WTC11 (cell line): ENCODE data around the gene ITIH2. TPM values are rescaled to one million over a fixed set of nuclear protein-coding genes. Genes with fewer than 3 reads are reported as not detected.
A peak's percentile ranks its signal among the peaks of the same experiment; 100 is the strongest.

ENCODE experiments used
- ATAC-seq: fragments of 200-7000 bp; cut with Tn5 transposase; 2 replicates; pipeline ENCODE4 v1.10.0; 2021; ENCODE audit warnings: mild to moderate bottlenecking, moderate library complexity
- CTCF ChIA-PET: fragments of 300-600 bp; sonication (Branson Sonifier 250); formaldehyde crosslinking; loops from one replicate; lab custom pipeline; 2021; ENCODE audit warnings: antibody characterized with exemption; lab: Charles Lee
- POLR2A ChIA-PET: fragments of 350-600 bp; sonication (Branson Sonifier 250); formaldehyde crosslinking; loops from one replicate; lab custom pipeline; 2021; ENCODE audit warnings: antibody characterized with exemption; lab: Charles Lee
- DNase-seq: peaks from one replicate; pipeline ENCODE4 v3.0.0; 2021; ENCODE audit warnings: low spot score
- H3K27ac Mint-ChIP-seq: 2 replicates; pipeline ENCODE4 v1.8.0; 2021; ENCODE audit warnings: mixed read lengths
- H3K27me3 Mint-ChIP-seq: 2 replicates; pipeline ENCODE4 v1.8.0; 2021; ENCODE audit warnings: low read depth, mild to moderate bottlenecking, moderate library complexity, mixed read lengths
- H3K36me3 Mint-ChIP-seq: 2 replicates; pipeline ENCODE4 v1.8.0; 2021; ENCODE audit warnings: mixed read lengths
- H3K4me1 Mint-ChIP-seq: 2 replicates; pipeline ENCODE4 v1.8.0; 2022; ENCODE audit warnings: mixed read lengths
- H3K4me3 Mint-ChIP-seq: 2 replicates; pipeline ENCODE4 v1.8.0; 2021; ENCODE audit warnings: mild to moderate bottlenecking, moderate library complexity, mixed read lengths
- H3K9me3 Mint-ChIP-seq: 2 replicates; pipeline ENCODE4 v1.8.0; 2021; ENCODE audit warnings: mixed read lengths
- CREB1 ChIP-seq: sonication (generic); formaldehyde crosslinking; IDR thresholded peaks from 2 replicates; pipeline ENCODE4 v1.8.0; 2023; ENCODE audit warnings: mild to moderate bottlenecking, missing genetic modification reagents
- ELF4 ChIP-seq: sonication (generic); formaldehyde crosslinking; IDR thresholded peaks from 2 replicates; pipeline ENCODE4 v1.8.1; 2022; ENCODE audit warnings: low read depth, mild to moderate bottlenecking, moderate library complexity, missing genetic modification reagents
- ESRRA ChIP-seq: sonication (generic); formaldehyde crosslinking; IDR thresholded peaks from 2 replicates; pipeline ENCODE4 v1.8.1; 2022; ENCODE audit warnings: mild to moderate bottlenecking, missing genetic modification reagents, borderline replicate concordance
- ETV6 ChIP-seq: sonication (generic); formaldehyde crosslinking; IDR thresholded peaks from 2 replicates; pipeline ENCODE4 v1.8.1; 2022; ENCODE audit warnings: mild to moderate bottlenecking, missing genetic modification reagents
- GRHL2 ChIP-seq: fragments of 250-450 bp; sonication (Bioruptor Pico); IDR thresholded peaks from 2 replicates; pipeline ENCODE4 v1.8.0; 2022; ENCODE audit warnings: mild to moderate bottlenecking, moderate library complexity; ENCODE audit not compliant: insufficient replicate concordance, severe bottlenecking
- JUN ChIP-seq: sonication (generic); formaldehyde crosslinking; IDR thresholded peaks from 2 replicates; pipeline ENCODE4 v1.8.0; 2023; ENCODE audit warnings: mild to moderate bottlenecking, missing genetic modification reagents
- NR2C2 ChIP-seq: sonication (generic); formaldehyde crosslinking; IDR thresholded peaks from 2 replicates; pipeline ENCODE4 v1.8.0; 2022; ENCODE audit warnings: mild to moderate bottlenecking, missing genetic modification reagents
- SMAD3 ChIP-seq: sonication (generic); formaldehyde crosslinking; IDR thresholded peaks from 2 replicates; pipeline ENCODE4 v1.8.0; 2022; ENCODE audit warnings: missing genetic modification reagents, mild to moderate bottlenecking, borderline replicate concordance
- ZBTB21 ChIP-seq: sonication (generic); formaldehyde crosslinking; IDR thresholded peaks from 2 replicates; pipeline ENCODE4 v1.8.1; 2023; ENCODE audit warnings: mild to moderate bottlenecking, missing genetic modification reagents, borderline replicate concordance
- ZNF396 ChIP-seq: fragments of 250-450 bp; sonication (Bioruptor Pico); IDR thresholded peaks from 2 replicates; pipeline ENCODE4 v1.8.0; 2021; ENCODE audit warnings: mild to moderate bottlenecking, moderate library complexity, borderline replicate concordance
- ZNF416 ChIP-seq: fragments of 250-450 bp; sonication (Bioruptor Pico); IDR thresholded peaks from 2 replicates; pipeline ENCODE4 v1.9.0; 2021; ENCODE audit warnings: mild to moderate bottlenecking, inconsistent platforms
- total RNA-seq: library from RNA; stranded (reverse); gene quantifications from 3 replicates; pipeline ENCODE4 v1.2.3, GENCODE V29; 2021
- TF ChIP-seq, protein P1 (sequence below): fragments of 250-450 bp; sonication (Bioruptor Pico); IDR thresholded peaks from 2 replicates; pipeline ENCODE4 v1.9.0; 2021; ENCODE audit warnings: mild to moderate bottlenecking
- TF ChIP-seq, protein P2 (sequence below): sonication (generic); formaldehyde crosslinking; IDR thresholded peaks from 2 replicates; pipeline ENCODE4 v1.8.1; 2023; ENCODE audit warnings: mild to moderate bottlenecking, missing genetic modification reagents, borderline replicate concordance
- TF ChIP-seq, protein P3 (sequence below): fragments of 250-450 bp; sonication (Bioruptor Pico); IDR thresholded peaks from 2 replicates; pipeline ENCODE4 v1.8.0; 2021; ENCODE audit warnings: mild to moderate bottlenecking
- TF ChIP-seq, protein P4 (sequence below): sonication (generic); formaldehyde crosslinking; IDR thresholded peaks from 2 replicates; pipeline ENCODE4 v1.8.1; 2022; ENCODE audit warnings: low read depth, mild to moderate bottlenecking, moderate library complexity, missing genetic modification reagents, borderline replicate concordance
- TF ChIP-seq, protein P5 (sequence below): sonication (generic); formaldehyde crosslinking; IDR thresholded peaks from 2 replicates; pipeline ENCODE4 v1.8.0; 2023; ENCODE audit warnings: missing genetic modification reagents, mild to moderate bottlenecking, borderline replicate concordance
- TF ChIP-seq, protein P6 (sequence below): fragments of 200-600 bp; IDR thresholded peaks from 2 replicates; pipeline ENCODE4 v1.8.0; 2022; ENCODE audit warnings: antibody characterized with exemption

The ITIH2 gene
- total RNA-seq, 1 experiment from 2014 or later, result 0.83 TPM

DNA sequence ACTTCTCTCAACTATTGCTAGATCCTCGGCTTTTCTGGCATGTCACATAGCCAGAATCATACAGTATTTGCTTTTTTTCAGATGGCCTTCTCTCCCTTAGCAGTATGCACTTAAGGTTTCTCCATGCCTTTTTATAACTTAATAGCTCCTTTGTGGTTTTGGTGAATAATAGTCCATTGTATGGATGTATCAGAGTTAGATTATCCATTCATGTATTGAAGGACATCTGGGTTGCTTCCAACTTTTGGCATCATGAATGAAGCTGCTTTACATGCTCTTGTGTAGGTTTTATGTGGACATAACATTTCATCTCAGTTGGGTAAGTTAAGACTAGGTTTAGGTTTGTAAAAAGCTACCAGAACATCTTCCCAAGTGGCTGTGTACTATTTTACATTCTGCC is 89.4 kb downstream of the ITIH2 start:
- ATAC-seq, result no peak
- TF ChIP-seq ELF4 (CRISPR knock-in tag) (no peak), ETV6 (CRISPR knock-in tag) (no peak), CREB1 (CRISPR knock-in tag) (no peak), GRHL2 (CRISPR knock-in tag) (no peak), JUN (CRISPR knock-in tag) (no peak), ZNF396 (no peak), ESRRA (CRISPR knock-in tag) (no peak), ZNF416 (no peak), ZBTB21 (CRISPR knock-in tag) (no peak), NR2C2 (no peak)
- TF ChIP-seq, protein P1, sequence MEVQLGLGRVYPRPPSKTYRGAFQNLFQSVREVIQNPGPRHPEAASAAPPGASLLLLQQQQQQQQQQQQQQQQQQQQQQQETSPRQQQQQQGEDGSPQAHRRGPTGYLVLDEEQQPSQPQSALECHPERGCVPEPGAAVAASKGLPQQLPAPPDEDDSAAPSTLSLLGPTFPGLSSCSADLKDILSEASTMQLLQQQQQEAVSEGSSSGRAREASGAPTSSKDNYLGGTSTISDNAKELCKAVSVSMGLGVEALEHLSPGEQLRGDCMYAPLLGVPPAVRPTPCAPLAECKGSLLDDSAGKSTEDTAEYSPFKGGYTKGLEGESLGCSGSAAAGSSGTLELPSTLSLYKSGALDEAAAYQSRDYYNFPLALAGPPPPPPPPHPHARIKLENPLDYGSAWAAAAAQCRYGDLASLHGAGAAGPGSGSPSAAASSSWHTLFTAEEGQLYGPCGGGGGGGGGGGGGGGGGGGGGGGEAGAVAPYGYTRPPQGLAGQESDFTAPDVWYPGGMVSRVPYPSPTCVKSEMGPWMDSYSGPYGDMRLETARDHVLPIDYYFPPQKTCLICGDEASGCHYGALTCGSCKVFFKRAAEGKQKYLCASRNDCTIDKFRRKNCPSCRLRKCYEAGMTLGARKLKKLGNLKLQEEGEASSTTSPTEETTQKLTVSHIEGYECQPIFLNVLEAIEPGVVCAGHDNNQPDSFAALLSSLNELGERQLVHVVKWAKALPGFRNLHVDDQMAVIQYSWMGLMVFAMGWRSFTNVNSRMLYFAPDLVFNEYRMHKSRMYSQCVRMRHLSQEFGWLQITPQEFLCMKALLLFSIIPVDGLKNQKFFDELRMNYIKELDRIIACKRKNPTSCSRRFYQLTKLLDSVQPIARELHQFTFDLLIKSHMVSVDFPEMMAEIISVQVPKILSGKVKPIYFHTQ (CRISPR knock-in tag), result no peak
- TF ChIP-seq, protein P2, sequence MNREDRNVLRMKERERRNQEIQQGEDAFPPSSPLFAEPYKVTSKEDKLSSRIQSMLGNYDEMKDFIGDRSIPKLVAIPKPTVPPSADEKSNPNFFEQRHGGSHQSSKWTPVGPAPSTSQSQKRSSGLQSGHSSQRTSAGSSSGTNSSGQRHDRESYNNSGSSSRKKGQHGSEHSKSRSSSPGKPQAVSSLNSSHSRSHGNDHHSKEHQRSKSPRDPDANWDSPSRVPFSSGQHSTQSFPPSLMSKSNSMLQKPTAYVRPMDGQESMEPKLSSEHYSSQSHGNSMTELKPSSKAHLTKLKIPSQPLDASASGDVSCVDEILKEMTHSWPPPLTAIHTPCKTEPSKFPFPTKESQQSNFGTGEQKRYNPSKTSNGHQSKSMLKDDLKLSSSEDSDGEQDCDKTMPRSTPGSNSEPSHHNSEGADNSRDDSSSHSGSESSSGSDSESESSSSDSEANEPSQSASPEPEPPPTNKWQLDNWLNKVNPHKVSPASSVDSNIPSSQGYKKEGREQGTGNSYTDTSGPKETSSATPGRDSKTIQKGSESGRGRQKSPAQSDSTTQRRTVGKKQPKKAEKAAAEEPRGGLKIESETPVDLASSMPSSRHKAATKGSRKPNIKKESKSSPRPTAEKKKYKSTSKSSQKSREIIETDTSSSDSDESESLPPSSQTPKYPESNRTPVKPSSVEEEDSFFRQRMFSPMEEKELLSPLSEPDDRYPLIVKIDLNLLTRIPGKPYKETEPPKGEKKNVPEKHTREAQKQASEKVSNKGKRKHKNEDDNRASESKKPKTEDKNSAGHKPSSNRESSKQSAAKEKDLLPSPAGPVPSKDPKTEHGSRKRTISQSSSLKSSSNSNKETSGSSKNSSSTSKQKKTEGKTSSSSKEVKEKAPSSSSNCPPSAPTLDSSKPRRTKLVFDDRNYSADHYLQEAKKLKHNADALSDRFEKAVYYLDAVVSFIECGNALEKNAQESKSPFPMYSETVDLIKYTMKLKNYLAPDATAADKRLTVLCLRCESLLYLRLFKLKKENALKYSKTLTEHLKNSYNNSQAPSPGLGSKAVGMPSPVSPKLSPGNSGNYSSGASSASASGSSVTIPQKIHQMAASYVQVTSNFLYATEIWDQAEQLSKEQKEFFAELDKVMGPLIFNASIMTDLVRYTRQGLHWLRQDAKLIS (CRISPR knock-in tag), result no peak
- TF ChIP-seq, protein P3, sequence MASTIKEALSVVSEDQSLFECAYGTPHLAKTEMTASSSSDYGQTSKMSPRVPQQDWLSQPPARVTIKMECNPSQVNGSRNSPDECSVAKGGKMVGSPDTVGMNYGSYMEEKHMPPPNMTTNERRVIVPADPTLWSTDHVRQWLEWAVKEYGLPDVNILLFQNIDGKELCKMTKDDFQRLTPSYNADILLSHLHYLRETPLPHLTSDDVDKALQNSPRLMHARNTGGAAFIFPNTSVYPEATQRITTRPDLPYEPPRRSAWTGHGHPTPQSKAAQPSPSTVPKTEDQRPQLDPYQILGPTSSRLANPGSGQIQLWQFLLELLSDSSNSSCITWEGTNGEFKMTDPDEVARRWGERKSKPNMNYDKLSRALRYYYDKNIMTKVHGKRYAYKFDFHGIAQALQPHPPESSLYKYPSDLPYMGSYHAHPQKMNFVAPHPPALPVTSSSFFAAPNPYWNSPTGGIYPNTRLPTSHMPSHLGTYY, result no peak
- TF ChIP-seq, protein P4, sequence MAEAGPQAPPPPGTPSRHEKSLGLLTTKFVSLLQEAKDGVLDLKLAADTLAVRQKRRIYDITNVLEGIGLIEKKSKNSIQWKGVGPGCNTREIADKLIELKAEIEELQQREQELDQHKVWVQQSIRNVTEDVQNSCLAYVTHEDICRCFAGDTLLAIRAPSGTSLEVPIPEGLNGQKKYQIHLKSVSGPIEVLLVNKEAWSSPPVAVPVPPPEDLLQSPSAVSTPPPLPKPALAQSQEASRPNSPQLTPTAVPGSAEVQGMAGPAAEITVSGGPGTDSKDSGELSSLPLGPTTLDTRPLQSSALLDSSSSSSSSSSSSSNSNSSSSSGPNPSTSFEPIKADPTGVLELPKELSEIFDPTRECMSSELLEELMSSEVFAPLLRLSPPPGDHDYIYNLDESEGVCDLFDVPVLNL (CRISPR knock-in tag), result no peak
- H3K9me3 Mint-ChIP-seq, result no peaks in the 10 kb centered on the region
- DNase-seq, result no peak
- H3K36me3 Mint-ChIP-seq, result peaks cover 23% of the 10 kb centered on the region
- no peak overlapping the region for H3K4me3 Mint-ChIP-seq
- no peaks in the 10 kb centered on the region for H3K27me3 Mint-ChIP-seq
- peaks cover 20% of the 10 kb centered on the region for H3K4me1 Mint-ChIP-seq
- CTCF ChIA-PET, result no interaction called here
- H3K27ac Mint-ChIP-seq, result peak overlapping the region; percentile 11
- POLR2A ChIA-PET, result no interaction called here

DNA sequence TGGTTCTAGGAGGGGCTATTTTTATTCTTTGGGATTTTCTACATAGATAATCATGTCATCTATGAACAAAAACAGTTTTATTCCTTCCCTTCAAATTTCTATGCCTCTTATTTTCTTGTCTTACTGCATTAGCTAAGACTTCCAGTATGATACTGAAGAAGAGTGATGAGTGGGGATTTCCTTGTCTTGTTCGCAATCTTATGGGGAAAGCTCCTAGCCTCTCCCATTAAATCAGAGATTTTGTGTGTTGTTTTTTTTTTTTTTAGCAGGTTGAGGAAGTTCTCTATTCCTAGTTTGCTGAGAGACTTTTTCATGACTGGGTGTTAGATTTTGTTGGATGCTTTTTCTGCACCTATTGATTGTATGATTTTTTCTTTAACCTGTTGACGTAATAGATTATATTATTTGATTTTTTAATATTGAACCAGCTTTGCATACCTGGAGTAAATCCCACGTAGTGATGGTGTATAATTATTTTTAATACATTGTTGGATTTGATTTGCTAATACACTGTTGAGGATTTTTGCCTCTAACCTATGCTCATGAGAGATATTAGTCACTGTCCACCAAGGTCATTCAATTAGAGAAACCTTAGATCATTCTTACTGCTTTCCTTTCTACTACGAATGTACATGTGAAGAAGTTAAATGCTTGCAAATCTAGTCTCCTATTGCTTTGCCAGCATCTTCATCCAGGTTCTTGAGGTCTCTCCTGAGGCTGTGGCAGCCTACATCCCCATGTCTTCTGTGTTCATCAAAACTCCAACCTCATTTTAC is 91.3 kb downstream of the ITIH2 start:
- H3K27me3 Mint-ChIP-seq, result no peaks in the 10 kb centered on the region
- H3K4me1 Mint-ChIP-seq, result peaks cover 11% of the 10 kb centered on the region
- H3K9me3 Mint-ChIP-seq, result no peaks in the 10 kb centered on the region
- DNase-seq (no peak), ATAC-seq (no peak)
- H3K27ac Mint-ChIP-seq, result no peak overlapping the region
- ChIA-PET POLR2A (no interaction called here), CTCF (no interaction called here)
- H3K4me3 Mint-ChIP-seq, result no peak overlapping the region
- peaks cover 34% of the 10 kb centered on the region for H3K36me3 Mint-ChIP-seq
- TF ChIP-seq, protein P5, sequence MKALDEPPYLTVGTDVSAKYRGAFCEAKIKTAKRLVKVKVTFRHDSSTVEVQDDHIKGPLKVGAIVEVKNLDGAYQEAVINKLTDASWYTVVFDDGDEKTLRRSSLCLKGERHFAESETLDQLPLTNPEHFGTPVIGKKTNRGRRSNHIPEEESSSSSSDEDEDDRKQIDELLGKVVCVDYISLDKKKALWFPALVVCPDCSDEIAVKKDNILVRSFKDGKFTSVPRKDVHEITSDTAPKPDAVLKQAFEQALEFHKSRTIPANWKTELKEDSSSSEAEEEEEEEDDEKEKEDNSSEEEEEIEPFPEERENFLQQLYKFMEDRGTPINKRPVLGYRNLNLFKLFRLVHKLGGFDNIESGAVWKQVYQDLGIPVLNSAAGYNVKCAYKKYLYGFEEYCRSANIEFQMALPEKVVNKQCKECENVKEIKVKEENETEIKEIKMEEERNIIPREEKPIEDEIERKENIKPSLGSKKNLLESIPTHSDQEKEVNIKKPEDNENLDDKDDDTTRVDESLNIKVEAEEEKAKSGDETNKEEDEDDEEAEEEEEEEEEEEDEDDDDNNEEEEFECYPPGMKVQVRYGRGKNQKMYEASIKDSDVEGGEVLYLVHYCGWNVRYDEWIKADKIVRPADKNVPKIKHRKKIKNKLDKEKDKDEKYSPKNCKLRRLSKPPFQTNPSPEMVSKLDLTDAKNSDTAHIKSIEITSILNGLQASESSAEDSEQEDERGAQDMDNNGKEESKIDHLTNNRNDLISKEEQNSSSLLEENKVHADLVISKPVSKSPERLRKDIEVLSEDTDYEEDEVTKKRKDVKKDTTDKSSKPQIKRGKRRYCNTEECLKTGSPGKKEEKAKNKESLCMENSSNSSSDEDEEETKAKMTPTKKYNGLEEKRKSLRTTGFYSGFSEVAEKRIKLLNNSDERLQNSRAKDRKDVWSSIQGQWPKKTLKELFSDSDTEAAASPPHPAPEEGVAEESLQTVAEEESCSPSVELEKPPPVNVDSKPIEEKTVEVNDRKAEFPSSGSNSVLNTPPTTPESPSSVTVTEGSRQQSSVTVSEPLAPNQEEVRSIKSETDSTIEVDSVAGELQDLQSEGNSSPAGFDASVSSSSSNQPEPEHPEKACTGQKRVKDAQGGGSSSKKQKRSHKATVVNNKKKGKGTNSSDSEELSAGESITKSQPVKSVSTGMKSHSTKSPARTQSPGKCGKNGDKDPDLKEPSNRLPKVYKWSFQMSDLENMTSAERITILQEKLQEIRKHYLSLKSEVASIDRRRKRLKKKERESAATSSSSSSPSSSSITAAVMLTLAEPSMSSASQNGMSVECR (CRISPR knock-in tag), result no peak
- no peak for TF ChIP-seq SMAD3 (CRISPR knock-in tag)
- TF ChIP-seq, protein P6, sequence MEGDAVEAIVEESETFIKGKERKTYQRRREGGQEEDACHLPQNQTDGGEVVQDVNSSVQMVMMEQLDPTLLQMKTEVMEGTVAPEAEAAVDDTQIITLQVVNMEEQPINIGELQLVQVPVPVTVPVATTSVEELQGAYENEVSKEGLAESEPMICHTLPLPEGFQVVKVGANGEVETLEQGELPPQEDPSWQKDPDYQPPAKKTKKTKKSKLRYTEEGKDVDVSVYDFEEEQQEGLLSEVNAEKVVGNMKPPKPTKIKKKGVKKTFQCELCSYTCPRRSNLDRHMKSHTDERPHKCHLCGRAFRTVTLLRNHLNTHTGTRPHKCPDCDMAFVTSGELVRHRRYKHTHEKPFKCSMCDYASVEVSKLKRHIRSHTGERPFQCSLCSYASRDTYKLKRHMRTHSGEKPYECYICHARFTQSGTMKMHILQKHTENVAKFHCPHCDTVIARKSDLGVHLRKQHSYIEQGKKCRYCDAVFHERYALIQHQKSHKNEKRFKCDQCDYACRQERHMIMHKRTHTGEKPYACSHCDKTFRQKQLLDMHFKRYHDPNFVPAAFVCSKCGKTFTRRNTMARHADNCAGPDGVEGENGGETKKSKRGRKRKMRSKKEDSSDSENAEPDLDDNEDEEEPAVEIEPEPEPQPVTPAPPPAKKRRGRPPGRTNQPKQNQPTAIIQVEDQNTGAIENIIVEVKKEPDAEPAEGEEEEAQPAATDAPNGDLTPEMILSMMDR, result no peak
